Sigmoid colon (tissue), 4 donors: ENCODE data around the gene MNAT1.

ENCODE experiments used
- EP300 ChIP-seq, 4 donors: sonication (generic); formaldehyde crosslinking; IDR thresholded peaks; one replicate each; pipeline ENCODE4 v1.6.1; 2017; ENCODE audit warnings: antibody characterized with exemption in 4 of 4
- POLR2A ChIP-seq, 2 donors: fragments of 450-650 bp; IDR thresholded peaks; one replicate each; pipeline ENCODE4 v1.6.1; 2016; ENCODE audit warnings: antibody characterized with exemption in 2 of 2, mild to moderate bottlenecking in 2 of 2, moderate library complexity in 2 of 2
- POLR2AphosphoS5 ChIP-seq, 4 donors: sonication (generic); formaldehyde crosslinking; IDR thresholded peaks; one replicate each; pipeline ENCODE4 v1.6.1; 2017; ENCODE audit warnings: antibody characterized with exemption in 4 of 4
- TF ChIP-seq, protein P1 (sequence below), 4 experiments: fragments of 450-650 bp in 3 of 4; fragments of 200-600 bp in 1 of 4; IDR thresholded peaks; one replicate each; pipeline ENCODE4 v1.5.1; 2016 to 2019; ENCODE audit warnings: antibody characterized with exemption in 4 of 4, mild to moderate bottlenecking in 3 of 4, moderate library complexity in 2 of 4

DNA sequence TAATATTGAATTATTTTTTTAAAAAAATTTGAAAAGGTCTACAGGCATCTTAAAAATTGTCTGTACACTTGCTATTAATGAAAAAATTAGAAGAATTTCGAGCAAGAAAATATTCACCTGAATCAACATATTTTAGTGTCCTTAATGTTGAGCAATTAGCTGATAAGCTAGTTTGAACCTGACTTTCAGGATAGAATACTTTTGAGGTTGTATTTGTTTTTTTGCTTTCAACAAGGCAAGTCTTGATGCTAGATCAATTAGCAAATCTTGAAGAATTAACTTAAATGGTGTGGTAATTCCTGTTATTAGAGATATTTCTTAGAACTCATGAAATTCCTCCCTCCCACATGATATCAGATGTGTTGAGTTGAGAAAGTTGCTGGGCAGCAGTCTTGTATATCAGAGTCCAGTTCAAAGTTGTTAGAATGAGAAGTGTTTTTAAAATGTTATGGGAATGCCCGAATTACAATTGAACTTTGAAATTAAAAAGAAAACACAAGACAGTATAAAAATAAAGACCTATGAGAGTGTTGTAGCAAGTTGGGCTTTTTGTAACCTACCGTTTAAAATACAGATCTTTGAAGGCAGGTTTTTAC is 127.1 kb downstream of the MNAT1 start:
- TF ChIP-seq, protein P1, sequence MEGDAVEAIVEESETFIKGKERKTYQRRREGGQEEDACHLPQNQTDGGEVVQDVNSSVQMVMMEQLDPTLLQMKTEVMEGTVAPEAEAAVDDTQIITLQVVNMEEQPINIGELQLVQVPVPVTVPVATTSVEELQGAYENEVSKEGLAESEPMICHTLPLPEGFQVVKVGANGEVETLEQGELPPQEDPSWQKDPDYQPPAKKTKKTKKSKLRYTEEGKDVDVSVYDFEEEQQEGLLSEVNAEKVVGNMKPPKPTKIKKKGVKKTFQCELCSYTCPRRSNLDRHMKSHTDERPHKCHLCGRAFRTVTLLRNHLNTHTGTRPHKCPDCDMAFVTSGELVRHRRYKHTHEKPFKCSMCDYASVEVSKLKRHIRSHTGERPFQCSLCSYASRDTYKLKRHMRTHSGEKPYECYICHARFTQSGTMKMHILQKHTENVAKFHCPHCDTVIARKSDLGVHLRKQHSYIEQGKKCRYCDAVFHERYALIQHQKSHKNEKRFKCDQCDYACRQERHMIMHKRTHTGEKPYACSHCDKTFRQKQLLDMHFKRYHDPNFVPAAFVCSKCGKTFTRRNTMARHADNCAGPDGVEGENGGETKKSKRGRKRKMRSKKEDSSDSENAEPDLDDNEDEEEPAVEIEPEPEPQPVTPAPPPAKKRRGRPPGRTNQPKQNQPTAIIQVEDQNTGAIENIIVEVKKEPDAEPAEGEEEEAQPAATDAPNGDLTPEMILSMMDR (IDR thresholded peaks at IDR 0.05) = no peak
- no peak for TF ChIP-seq POLR2A (IDR thresholded peaks at IDR 0.05)
- no peak for TF ChIP-seq POLR2AphosphoS5 (IDR thresholded peaks at IDR 0.05)
- TF ChIP-seq EP300 (IDR thresholded peaks at IDR 0.05) = no peak
